GM18867 (cell line): ENCODE results near the gene CHKB.

Source experiments
- ATAC-seq: cut with Tn5 transposase; IDR thresholded peaks from one replicate; pipeline ENCODE4 v1.9.1; 2021; ENCODE audit warnings: mild to moderate bottlenecking, moderate library complexity; ENCODE audit not compliant: unreplicated experiment

Gene CHKB

GRCh38 chr22:50532824-50533796 is 49.5 kb downstream of the CHKB start:
- ATAC-seq, result no peak

- ATAC-seq, result peak; percentile 3
Measured at GRCh38 chr22:50531962-50532674, 50.5 kb downstream of the CHKB start.

GRCh38 chr22:50531546-50531961 is 51.1 kb downstream of the CHKB start:
- peak; percentile 24 for ATAC-seq

DNA sequence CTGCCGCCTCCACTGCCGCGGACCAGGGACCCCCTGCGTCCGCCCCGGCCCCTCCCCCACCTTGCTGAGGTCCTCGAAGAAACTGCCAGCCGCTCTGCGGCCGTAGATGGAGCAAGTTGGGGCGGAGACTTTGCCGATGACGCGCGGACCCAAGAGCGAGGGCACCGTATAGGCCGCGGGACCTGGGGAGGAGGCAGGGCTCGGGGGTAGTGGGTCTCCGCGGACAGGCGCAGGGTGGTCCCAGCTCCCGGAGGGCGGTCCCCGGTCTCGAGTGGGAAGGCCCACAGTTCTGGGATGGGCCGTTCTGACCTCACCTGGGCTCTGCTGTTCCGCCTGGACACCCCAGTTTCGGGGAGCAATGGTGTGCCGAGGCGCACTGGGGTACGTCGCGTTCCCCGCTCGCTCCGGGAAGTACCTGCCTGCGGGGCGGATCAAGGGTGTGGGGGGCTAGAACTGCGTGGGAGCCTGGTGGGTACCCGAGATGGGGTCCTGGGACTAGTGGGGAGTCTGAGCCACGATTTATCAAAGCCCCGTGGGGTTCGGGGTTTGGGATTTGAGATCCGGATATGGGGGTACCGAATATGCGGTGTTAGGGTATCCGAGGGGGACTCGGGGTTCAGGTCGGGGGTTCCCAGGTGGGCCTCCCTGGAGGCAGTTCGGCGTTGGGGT is 51.6 kb downstream of the CHKB start:
- ATAC-seq, result peak; percentile 22

- no peak for ATAC-seq
Measured at GRCh38 chr22:50530580-50530876, 52.1 kb downstream of the CHKB start.

GRCh38 chr22:50529897-50530579 is 52.6 kb downstream of the CHKB start, which contains the start of gene TYMP:
Gene TYMP (minus strand): TSS chr22:50530012. CDS start chr22:50529709, 303 bp downstream.
- ATAC-seq, result peak; percentile 24

DNA sequence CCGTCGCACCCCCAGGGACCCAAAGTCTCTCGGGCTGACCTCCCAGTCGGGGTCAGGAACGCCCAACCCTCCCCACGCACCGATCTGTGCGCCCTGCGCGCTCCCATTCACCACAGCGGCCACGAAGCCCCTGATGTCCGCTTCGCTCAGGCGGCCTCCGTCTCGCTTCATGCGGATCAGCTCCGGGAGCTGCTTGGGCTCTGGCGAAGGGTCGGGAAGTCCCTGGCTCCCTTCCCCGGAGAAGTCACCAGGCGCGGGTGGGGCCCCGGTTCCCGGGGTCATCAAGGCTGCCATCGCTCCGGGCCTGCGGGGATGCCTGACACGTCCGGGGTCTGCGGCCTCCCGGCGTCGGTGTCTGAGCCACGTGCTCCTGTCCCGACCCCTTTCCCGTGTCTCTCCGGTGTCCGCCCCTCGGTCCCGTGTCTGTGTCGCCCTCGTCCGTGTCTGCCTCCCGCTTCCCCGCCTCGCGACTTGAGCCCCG is 53.2 kb downstream of the CHKB start:
- no peak for ATAC-seq
